ENCODE data around the gene EIF5A2. TPM values are rescaled to one million over a fixed set of nuclear protein-coding genes. Genes with fewer than 3 reads are reported as not detected.
"Not testable (repeated sequence)": the region's sequence is repeated elsewhere in the genome, so short reads cannot be mapped to it uniquely, and the experiment has no call there.

The EIF5A2 gene
- total RNA-seq, 1 experiment from 2014 or later: 12.4 TPM

DNA sequence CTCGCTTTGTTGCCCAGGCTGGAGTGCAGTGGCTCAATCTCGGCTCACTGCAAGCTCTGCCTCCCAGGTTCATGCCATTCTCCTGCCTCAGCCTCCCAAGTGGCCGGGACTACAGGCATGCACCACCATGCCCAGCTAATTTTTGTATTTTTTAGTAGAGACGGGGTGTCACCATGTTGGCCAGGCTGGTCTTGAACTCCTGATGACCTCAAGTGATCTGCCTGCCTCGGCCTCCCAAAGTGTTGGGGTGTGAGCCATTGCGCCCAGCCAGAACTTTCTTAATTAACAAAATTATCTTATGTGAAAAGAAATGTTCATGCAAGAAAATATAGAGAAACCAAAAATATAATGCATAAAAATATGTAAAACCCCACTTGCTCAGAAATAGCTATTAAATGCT, 31.1 kb downstream of the EIF5A2 start:
- POLR2A ChIA-PET (ENCODE audit: unreplicated experiment); H4K20me1 ChIP-seq (ENCODE audit: insufficient read depth); H3K27ac ChIP-seq; H3K4me2 ChIP-seq; H3K9me2 ChIP-seq (ENCODE audit: insufficient read depth); H3K79me2 ChIP-seq (ENCODE audit: low read depth); intact Hi-C loops (cut with micrococcal nuclease; ENCODE audit: unreplicated experiment); DNase-seq; CTCF ChIA-PET; BruUV-seq (replicated peaks); H3K4me3 ChIP-seq; H3K27me3 ChIP-seq (ENCODE audit: insufficient read depth, low read depth); H3K36me3 ChIP-seq (ENCODE audit: low read depth); H3K4me1 ChIP-seq (replicated peaks; ENCODE audit: insufficient read depth); H2AFZ ChIP-seq; H3F3A ChIP-seq (ENCODE audit: insufficient read depth, low read depth); H3K9me3 ChIP-seq (ENCODE audit: insufficient read depth, low read depth): not testable (repeated sequence)

DNA sequence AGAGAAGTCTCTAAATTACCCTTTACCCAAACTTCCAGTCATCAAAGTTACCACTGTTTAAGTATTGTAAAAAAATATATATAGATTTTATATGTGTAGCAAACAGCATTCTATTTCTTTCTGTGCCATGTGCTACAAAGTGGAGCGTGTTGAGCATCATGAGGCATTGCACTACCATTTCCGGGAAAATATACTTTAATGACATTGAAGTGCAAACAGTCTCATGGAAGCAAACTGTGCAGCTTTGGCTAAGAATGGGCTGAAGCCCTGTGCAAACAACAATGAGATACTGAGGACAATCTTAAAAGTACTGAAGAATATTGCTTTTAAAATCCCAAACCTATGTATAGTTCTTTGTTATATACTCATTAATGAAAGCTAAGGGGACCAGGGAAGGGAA, 31.9 kb downstream of the EIF5A2 start:
- Histone ChIP-seq H4K20me1 (ENCODE audit: insufficient read depth) (no peaks in the 10 kb centered on the region), H3F3A (ENCODE audit: insufficient read depth, low read depth) (no peaks in the 10 kb centered on the region), H2AFZ (no peak overlapping the region), H3K9me2 (ENCODE audit: insufficient read depth) (no peaks in the 10 kb centered on the region), H3K79me2 (ENCODE audit: low read depth) (no peaks in the 10 kb centered on the region), H3K4me1 (replicated peaks; ENCODE audit: insufficient read depth) (peaks cover 5% of the 10 kb centered on the region), H3K27ac (no peak overlapping the region), H3K9me3 (ENCODE audit: insufficient read depth, low read depth) (no peaks in the 10 kb centered on the region), H3K36me3 (ENCODE audit: low read depth) (no peaks in the 10 kb centered on the region), H3K4me3 (no peak overlapping the region), H3K27me3 (ENCODE audit: insufficient read depth, low read depth) (no peaks in the 10 kb centered on the region), H3K4me2 (no peak overlapping the region)
- TF ChIP-seq EZH2 (IDR thresholded peaks at IDR 0.05; ENCODE audit: low read depth): no peak
- TF ChIP-seq, protein P1, sequence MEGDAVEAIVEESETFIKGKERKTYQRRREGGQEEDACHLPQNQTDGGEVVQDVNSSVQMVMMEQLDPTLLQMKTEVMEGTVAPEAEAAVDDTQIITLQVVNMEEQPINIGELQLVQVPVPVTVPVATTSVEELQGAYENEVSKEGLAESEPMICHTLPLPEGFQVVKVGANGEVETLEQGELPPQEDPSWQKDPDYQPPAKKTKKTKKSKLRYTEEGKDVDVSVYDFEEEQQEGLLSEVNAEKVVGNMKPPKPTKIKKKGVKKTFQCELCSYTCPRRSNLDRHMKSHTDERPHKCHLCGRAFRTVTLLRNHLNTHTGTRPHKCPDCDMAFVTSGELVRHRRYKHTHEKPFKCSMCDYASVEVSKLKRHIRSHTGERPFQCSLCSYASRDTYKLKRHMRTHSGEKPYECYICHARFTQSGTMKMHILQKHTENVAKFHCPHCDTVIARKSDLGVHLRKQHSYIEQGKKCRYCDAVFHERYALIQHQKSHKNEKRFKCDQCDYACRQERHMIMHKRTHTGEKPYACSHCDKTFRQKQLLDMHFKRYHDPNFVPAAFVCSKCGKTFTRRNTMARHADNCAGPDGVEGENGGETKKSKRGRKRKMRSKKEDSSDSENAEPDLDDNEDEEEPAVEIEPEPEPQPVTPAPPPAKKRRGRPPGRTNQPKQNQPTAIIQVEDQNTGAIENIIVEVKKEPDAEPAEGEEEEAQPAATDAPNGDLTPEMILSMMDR (conservative IDR thresholded peaks at IDR 0.05): no peak
- BruUV-seq (replicated peaks): no TSS peak
- intact Hi-C loops (cut with micrococcal nuclease; ENCODE audit: unreplicated experiment): no loop called here
- CTCF ChIA-PET: no interaction called here
- no peak for DNase-seq
- POLR2A ChIA-PET (ENCODE audit: unreplicated experiment): no interaction called here

DNA sequence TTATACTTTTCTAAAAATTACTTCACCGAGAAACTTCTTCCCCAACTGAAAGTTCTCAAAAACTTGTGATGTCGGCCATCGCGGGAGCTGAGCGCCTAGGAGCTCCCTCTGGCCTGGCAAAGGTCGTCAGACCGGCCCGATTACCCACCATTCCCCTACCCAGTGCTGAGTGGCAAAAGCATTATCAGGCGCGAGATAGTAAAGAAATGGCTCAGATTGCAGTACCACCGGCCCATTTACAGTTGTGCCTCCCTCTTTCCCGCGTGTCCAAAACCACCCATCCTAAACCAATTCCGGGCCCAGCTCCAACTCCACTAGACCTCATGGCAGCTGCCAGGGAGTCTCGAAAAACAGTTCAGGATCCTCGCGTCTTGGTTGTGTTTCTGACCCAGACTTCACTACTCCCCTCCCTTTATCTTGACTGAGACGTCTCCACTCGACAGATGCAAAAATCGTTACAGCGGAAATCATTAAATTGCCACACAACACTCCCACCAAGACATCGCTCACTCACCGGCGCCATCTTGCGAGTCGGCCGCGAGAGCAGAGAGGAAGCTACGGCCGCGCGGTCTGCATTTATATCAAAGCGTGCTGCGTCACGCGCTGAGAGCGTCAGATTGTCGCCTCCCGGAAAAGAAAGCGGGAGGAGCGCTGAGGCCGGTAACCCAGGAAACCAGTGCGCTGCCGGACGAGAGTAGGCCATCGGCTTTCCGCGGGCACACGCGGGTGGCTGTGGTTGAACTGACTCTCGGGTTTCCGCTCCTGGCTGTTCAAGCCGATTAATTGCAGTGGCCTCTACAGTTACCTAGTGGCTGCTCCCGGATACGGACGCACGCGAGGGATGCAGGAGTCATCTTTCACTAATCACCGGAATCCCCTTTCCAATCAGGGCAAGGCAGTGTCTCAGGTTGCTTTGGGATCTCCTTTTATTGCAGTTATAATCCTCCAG, 38.5 kb downstream of the EIF5A2 start, which contains the start of gene RPL22L1:
RPL22L1 (minus strand) TSS at position 551 of the 949 bp plus-strand sequence; CDS start at position 523, 28 bp downstream.
- TF ChIP-seq, protein P1 (conservative IDR thresholded peaks at IDR 0.05): no peak; the same call in 1 of the 2 replicates
- no peak for TF ChIP-seq EZH2 (IDR thresholded peaks at IDR 0.05; ENCODE audit: low read depth)
- H4K20me1 ChIP-seq (ENCODE audit: insufficient read depth): peaks cover 42% of the 10 kb centered on the region
- no peaks in the 10 kb centered on the region for H3K9me2 ChIP-seq (ENCODE audit: insufficient read depth)
- intact Hi-C loops (cut with micrococcal nuclease; ENCODE audit: unreplicated experiment): loop anchor here (5.0 kb wide), 1 partner anchor 37 kb away; the partner anchor contains the start of gene EIF5A2
- CTCF ChIA-PET: interaction anchor here (0.6 to 0.7 kb wide), 2 partner anchors 58 to 1628 kb away, joined by 3 to 4 read pairs; no protein-coding TSS in a partner anchor
- POLR2A ChIA-PET (ENCODE audit: unreplicated experiment): interaction anchor here (0.5 to 1.2 kb wide), 21 partner anchors 15 to 1918 kb away, joined by 3 to 15 read pairs (median 5); no protein-coding TSS in a partner anchor
- TSS peak; percentile 71 for BruUV-seq (replicated peaks)
- peak; percentile 96 for DNase-seq
- peak within 1 kb of the TSS; percentile 92 for H3K4me3 ChIP-seq
- H3K36me3 ChIP-seq (ENCODE audit: low read depth): peaks cover 41% of the 10 kb centered on the region
- peak within 1 kb of the TSS; percentile 88 for H3K4me2 ChIP-seq
- H3K27me3 ChIP-seq (ENCODE audit: insufficient read depth, low read depth): no peaks in the 10 kb centered on the region
- H3K79me2 ChIP-seq (ENCODE audit: low read depth): peaks cover 36% of the 10 kb centered on the region
- peak within 1 kb of the TSS; percentile 94 for H3K27ac ChIP-seq
- peaks cover 63% of the 10 kb centered on the region for H3F3A ChIP-seq (ENCODE audit: insufficient read depth, low read depth)
- no peaks in the 10 kb centered on the region for H3K9me3 ChIP-seq (ENCODE audit: insufficient read depth, low read depth)
- H3K4me1 ChIP-seq (replicated peaks; ENCODE audit: insufficient read depth): peaks cover 35% of the 10 kb centered on the region
- peak within 1 kb of the TSS; percentile 85 for H2AFZ ChIP-seq
